H54 (cell line): Measurements from ENCODE around the gene NECAB2.

ENCODE experiments used
- DNase-seq: peaks from one replicate; pipeline ENCODE4 v3.0.0; 2011; ENCODE audit warnings: low spot score, mixed read lengths; ENCODE audit not compliant: insufficient read length
- FAIRE-seq: peaks from 3 replicates; lab custom pipeline; 2011; peaks lifted over from hg19 to GRCh38; lab: Jason Lieb, UNC
- POLR2A ChIP-seq: IDR thresholded peaks from 2 replicates; pipeline ENCODE4 v1.6.1; 2011; ENCODE audit warnings: low read depth, mild to moderate bottlenecking, low read length

The NECAB2 gene

DNA sequence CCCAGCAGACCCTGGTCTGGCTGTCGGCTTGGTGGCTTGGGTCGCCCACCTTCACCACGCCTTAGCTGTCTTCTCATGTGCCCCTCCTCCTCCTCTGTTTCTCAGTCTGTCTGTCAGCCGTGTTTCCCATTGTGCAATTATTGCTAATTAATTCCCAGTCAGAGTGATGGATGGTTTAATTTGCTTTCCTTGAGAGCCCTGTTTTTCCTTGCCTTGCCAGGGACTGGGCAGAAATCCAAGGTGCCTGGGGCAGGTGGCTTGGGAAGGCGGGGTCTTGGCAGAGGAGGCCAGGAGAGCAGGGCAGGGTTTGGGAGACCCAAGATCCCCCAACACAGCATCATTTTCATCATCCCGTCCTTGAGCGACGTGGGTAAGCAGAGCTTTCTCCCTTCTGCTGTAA is 21.3 kb downstream of the NECAB2 start:
- no peak for DNase-seq
- TF ChIP-seq POLR2A = no peak

DNA sequence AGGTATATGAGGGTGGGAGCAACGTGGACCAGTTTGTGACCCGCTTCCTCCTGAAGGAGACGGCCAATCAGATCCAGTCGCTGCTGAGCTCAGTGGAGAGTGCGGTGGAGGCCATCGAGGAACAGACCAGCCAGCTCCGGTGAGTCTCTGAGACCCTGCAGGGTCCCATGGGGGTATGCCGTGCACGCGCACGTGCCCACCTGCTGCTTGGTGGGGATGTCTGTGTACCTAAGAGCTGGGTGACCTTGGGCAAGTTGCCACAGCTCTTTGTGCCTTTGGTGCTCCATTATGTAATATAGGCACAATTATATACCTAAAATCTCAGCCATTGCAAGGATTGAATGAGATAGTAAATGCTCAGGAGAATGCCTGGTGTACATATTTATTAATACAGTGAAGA is 22.4 kb downstream of the NECAB2 start:
- no peak for DNase-seq
- no peak for TF ChIP-seq POLR2A
- no peak for FAIRE-seq

More for the DNA sequence above, 21.3 kb downstream of the NECAB2 start:
- no peak for FAIRE-seq

DNA sequence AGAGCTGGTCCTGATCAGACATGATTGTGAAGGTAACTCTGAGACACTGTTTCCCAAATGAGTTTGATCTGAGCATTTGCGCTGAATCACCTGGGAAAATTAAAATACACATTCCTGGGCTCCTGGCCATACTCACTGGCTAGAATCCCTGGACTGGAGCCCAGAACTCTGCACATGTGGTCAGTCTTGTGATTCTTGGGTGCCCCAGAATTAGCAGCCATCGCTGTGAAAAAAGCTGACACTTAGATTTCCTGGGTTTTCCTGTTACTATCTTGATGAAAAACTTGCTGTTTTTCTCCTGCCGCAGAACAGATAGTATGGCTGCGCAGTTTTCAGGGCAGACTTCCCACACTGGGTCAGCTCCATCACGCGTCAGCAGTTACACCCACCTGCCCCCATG is 24.6 kb downstream of the NECAB2 start:
- FAIRE-seq (no peak), DNase-seq (no peak)
- TF ChIP-seq POLR2A = no peak

DNA sequence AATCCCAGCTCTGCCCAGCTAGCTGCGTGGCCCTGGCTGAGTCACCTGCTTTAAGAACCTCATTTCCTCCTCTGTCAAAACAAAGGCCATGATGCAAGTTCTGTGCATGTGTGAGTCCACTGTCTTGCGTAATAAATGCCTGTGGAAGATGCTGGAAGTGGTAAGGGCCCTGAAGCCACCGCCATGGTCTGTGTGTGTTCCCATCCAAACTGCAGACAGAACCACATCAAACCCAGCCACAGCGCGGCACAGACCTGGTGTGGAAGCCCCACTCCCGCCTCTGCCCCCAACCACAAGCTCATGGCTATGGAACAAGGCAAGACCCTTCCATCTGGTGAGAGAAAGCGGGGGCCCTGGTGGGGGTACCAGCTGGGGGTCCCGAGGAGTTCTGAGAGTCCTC is 26.0 kb downstream of the NECAB2 start:
- no peak for FAIRE-seq
- TF ChIP-seq POLR2A = no peak
- peak; percentile 87 for DNase-seq

DNA sequence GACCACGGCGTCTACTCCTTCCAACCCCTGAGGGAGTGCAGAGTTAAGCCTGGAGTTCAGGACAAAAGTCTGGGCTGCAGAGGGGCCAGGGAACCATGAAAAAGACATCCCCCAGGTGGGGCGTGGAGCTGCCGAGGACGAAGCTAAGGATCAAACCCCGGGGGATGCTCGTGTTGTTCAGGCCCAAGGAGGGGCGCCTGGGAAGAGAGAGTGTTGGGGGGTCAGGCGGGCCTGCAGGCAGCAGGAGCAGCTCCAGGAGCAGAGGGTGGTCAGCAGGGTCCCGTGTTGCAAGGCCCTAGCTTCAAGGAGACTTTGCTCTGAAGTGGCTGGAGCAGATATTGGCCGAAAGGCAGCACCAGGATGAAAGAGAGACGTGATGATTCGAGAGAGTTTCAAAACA is 26.7 kb downstream of the NECAB2 start:
- no peak for DNase-seq
- no peak for TF ChIP-seq POLR2A
- FAIRE-seq = no peak

DNA sequence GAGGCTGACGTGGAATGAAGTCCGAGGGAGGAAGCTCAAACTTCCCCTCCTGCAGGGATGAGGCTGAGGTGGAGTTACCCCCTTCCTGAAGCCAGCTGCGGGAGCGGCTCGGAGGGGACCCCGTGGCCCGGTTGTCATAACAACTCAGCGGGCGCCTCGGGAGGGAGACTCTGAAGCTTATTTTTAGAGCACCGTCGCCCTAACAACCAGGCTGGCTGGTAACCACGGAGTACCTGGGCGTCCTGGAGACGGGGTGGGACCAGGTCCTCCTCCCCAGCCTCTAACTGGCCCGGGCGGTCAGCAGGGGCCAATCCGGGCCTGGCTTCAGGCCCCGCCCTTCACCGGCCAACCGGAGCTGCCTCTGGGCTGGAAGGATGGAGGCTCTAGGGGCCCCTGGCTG is 27.7 kb downstream of the NECAB2 start:
- FAIRE-seq (no peak), DNase-seq (no peak)
- no peak for TF ChIP-seq POLR2A

DNA sequence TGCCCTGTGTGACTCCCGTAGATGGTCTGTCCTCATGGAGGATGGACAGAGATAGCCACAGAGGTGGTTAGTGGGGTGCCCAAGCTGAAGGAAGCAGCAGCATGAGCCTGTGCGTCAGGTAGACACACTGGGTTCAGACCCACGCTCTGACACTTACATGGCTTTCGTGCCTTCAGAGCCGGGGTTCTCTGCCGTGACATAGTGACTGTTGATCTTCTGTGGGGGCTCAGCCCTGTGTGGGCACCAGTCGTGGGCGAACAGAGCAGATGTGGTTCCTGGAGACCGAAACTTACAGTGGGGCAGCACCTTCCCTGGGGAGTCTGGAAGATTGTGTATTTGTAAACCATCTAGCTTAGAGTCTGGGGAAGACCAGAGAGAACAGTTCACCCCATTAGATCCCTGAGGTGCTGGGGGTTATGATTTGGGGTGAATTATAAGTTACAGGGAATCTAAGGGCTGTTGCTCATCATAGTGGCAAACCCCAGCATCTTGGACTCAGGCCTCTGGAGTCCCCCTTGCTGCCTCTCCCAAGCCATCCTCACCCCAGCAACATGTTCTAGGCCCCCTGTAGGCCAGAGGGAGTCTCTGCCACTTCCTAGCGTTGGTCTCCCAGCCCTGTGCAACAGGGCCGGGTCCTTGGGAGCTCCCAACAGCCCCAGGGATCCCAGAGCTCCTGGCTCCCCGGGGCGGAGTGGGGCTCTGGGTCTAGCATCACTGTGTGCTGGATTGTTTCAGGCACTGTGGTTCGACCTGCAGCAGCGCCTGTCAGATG is 28.6 kb downstream of the NECAB2 start:
- FAIRE-seq (no peak), DNase-seq (no peak)
- no peak for TF ChIP-seq POLR2A

DNA sequence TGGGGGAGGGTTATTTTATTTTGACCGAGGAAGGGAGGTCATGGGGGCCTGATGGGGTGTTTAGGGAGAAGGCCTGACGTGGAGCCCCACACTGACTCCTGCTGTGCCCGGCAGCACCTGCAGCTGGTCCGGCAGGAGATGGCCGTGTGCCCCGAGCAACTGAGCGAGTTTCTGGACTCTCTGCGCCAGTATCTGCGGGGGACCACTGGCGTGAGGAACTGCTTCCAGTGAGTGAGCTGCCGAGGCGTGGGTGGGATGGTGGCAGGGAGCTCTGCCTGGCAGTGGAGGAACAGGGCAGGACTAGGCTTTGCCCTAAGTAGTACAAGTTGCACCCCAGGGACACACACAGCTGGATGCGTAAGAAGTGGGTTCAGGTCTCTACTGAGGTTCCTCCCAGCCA is 30.0 kb downstream of the NECAB2 start:
- no peak for TF ChIP-seq POLR2A
- DNase-seq = no peak
- FAIRE-seq = no peak

DNA sequence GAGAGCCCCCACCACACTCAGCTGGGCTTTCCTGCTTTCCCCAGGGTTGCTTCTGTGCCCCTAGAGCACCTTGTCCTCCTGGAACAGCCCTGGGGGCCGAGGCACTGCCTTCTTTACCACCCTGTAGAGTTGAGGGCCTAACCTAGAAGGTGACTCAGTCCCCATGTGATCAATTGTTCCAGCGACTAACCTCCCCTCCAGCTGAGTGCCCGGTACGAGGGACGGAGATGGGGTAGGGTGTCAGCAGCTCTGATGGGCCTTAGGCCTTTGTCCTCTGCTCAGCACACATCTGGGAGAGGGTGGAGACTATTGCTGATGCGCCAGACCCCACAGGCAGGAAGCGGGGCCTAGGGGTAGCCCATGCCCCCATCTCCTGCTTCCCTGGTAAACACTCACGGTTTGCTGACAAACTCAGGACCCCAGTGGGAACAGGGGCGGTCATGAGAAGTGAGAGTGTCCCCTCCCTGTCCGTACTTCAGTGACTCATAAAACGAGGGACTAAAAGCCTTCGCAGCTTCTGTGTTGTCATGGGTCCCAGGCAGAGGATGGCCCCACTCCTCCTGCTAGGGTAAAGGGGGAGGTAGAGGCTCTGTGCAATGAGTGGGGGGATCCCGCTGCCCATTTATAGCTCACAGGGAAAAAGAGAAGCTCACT is 33.1 kb downstream of the NECAB2 start:
- no peak for FAIRE-seq
- no peak for TF ChIP-seq POLR2A

DNA sequence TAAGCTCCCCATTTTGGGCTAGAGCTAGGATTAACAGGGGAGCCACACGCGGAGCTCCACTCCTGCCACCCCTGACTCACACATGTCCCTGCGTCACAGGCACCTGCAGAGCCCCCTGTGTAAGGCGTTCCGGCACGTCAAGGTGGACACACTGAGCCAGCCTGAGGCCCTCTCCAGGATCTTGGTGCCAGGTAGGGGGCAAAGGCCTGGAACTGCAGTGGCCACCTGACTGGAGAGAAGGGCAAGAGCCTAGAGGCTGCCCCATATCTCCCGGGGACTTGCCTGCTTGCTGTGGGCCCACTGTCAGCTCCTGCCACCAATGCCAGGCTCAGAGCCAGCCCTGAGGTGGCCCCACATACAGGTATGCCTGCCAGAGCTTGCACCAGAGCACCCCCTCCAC is 33.7 kb downstream of the NECAB2 start:
- TF ChIP-seq POLR2A = no peak
- no peak for DNase-seq
- no peak for FAIRE-seq

More for the DNA sequence above, 33.1 kb downstream of the NECAB2 start:
- DNase-seq = peak; percentile 47

DNA sequence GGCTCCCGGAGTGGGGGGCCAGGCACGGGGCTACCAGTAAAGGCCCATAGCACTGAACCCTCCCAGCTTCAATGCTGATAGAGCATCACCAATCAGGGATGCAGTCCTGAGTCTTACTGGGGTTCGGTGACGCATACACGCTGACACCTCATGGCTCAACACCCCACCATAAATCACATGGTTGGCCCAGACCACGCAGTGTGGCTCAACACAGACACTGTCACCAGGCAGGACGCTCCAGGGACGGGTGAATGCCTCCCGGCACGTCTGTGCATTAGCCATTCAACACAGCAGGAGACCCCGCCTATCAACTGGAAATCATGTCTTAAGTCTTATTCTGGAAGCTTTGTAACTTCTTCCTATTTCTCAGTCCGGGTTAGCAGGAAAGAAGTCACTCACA is 35.0 kb downstream of the NECAB2 start:
- DNase-seq = no peak
- FAIRE-seq = no peak
- TF ChIP-seq POLR2A = no peak

DNA sequence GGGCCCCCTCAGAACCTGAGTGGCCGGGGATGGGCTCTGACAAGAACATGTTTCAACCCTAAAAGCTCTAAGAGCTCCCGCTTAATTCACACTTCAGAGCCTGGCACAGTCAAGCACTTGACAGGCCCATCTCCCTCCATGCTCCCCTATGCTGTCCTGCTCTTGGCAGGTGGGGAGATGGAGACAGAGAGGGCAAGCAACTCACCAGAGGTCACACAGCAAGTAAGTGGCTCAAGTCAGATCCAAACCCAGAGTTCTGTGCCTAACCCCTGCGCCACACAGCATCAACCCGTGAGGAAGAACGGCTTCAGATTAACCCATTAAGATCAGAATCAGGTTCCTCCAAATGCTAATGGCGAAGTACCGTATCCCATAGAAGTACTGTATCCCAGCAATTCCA is 36.4 kb downstream of the NECAB2 start:
- DNase-seq (no peak), FAIRE-seq (no peak)

DNA sequence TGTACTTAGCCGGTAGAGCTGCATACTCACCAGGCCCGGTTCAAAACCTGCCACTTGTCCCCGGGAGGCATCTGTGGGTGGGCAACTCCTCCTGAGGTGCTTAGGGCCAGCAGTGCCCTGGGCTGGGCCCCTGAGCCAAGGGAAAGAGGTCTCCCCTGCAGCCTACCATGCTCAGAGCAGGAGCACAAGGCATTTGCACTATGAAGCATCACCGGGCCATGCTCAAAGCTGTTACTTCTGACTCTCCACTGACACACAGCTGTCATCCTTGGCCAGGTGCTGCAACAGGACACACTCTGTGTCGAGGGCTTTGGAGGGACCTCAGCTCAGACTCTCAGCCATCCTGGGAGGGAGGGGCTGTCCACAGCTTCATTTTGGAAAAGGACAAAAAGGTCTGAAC is 37.3 kb downstream of the NECAB2 start:
- no peak for TF ChIP-seq POLR2A
- FAIRE-seq (no peak), DNase-seq (no peak)

More for the DNA sequence above, 36.4 kb downstream of the NECAB2 start:
- no peak for TF ChIP-seq POLR2A

DNA sequence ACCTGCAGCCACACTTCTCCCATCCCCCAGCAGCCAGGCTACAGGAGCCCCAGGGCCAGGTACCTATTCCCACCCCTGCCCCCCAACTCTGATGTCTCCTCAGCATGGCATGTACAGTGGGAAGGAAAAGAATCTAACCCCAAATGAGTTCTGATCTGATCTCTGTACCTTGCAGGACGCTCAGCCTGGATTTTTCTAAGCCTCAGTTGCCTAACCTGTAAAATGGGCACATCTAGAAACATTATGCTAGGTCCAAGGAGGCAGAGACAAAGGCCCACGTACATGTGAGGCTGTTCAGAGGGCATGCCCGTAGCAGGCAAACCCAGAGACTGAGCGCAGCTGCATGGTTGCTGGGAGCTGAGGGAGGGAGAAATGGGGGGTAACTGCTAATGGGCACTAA is 39.5 kb downstream of the NECAB2 start:
- DNase-seq = no peak
- FAIRE-seq = no peak
- no peak for TF ChIP-seq POLR2A

DNA sequence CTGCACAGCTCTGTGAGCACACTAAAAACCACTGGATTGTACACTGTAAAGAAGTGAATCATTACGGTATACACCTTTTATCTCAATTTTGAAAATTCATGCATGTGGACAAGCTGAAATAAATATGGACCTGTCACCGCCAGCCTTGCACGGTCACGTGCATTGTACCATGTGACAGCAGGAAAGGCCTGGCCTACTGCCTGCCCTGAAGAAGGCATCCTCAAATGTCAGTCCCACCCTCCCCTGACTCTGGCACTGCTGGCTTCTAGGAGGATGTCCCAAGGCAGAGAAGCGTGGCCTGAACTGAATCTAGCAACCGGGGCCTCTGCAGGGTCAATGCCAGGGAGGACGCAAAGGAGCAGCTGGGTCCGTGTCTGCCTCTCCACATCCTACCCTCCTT is 39.9 kb downstream of the NECAB2 start:
- DNase-seq (no peak), FAIRE-seq (no peak)
- TF ChIP-seq POLR2A = no peak
